ENCODE measurements around the gene PLPP6. TPM values are rescaled to one million over a fixed set of nuclear protein-coding genes. Genes with fewer than 3 reads are reported as not detected.

PLPP6 gene
- total and polyA plus RNA-seq, 2 of the 13 experiments (the other 11 are each of a cell fraction or from before 2014, with no cell fraction given) = 12.1 to 15.5 TPM

DNA sequence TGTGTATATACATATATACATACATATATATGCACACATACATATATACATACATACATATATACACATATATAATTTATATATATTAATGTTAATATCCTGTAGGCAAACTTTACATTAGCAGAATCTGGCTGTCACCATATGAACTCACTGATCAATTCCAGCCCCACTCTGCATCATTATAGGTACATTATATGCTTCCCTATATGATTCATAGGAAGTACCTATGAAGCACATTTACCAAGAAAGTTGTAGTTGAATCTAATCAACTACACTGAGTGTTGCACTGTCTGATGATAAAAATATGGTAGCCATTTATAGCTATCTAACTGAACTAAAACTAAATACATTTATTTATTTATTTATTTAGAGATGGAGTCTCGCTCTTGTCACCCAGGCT is 9.6 kb downstream of the PLPP6 start:
- intact Hi-C loops (cut with micrococcal nuclease; ENCODE audit: unreplicated experiment) = no loop called here
- no peak overlapping the region for H3K4me3 ChIP-seq (replicated peaks in 1 of 3; ENCODE audit: insufficient read depth in 1 of 3, low read depth in 2 of 3, low read length in 3 of 3)

More for the DNA sequence above, 9.6 kb downstream of the PLPP6 start:
- no peaks in the 10 kb centered on the region for H3K9me3 ChIP-seq (ENCODE audit: low read length)
- TF ChIP-seq RBAK (CRISPR knock-in tag; IDR thresholded peaks at IDR 0.05) (no peak), ZBTB37 (CRISPR knock-in tag; IDR thresholded peaks at IDR 0.05) (no peak), JUND (CRISPR knock-in tag; IDR thresholded peaks at IDR 0.05) (no peak), E2F1 (CRISPR knock-in tag; IDR thresholded peaks at IDR 0.05) (no peak), ZNF644 (CRISPR knock-in tag; IDR thresholded peaks at IDR 0.05; ENCODE audit: low read depth) (no peak), CCDC6 (CRISPR knock-in tag; IDR thresholded peaks at IDR 0.05) (no peak), RXRB (CRISPR knock-in tag; IDR thresholded peaks at IDR 0.05; ENCODE audit: borderline replicate concordance) (no peak), ZNF34 (CRISPR knock-in tag; IDR thresholded peaks at IDR 0.05; ENCODE audit: borderline replicate concordance) (no peak), THAP11 (CRISPR knock-in tag; IDR thresholded peaks at IDR 0.05) (no peak), ATF7 (IDR thresholded peaks at IDR 0.05) (no peak), ATF7 (CRISPR knock-in tag; IDR thresholded peaks at IDR 0.05) (no peak), HDAC1 (CRISPR knock-in tag; IDR thresholded peaks at IDR 0.05) (no peak), MED13 (CRISPR knock-in tag; IDR thresholded peaks at IDR 0.05) (no peak), ZNF792 (CRISPR knock-in tag; IDR thresholded peaks at IDR 0.05) (no peak), CENPT (CRISPR knock-in tag; IDR thresholded peaks at IDR 0.05; ENCODE audit: low read depth) (no peak), ZNF839 (CRISPR knock-in tag; IDR thresholded peaks at IDR 0.05; ENCODE audit: borderline replicate concordance) (no peak), GABPB1 (CRISPR knock-in tag; IDR thresholded peaks at IDR 0.05) (no peak)
- TF ChIP-seq, protein P1, sequence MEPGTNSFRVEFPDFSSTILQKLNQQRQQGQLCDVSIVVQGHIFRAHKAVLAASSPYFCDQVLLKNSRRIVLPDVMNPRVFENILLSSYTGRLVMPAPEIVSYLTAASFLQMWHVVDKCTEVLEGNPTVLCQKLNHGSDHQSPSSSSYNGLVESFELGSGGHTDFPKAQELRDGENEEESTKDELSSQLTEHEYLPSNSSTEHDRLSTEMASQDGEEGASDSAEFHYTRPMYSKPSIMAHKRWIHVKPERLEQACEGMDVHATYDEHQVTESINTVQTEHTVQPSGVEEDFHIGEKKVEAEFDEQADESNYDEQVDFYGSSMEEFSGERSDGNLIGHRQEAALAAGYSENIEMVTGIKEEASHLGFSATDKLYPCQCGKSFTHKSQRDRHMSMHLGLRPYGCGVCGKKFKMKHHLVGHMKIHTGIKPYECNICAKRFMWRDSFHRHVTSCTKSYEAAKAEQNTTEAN (CRISPR knock-in tag; conservative IDR thresholded peaks at IDR 0.05) = no peak
- TF ChIP-seq, protein P2, sequence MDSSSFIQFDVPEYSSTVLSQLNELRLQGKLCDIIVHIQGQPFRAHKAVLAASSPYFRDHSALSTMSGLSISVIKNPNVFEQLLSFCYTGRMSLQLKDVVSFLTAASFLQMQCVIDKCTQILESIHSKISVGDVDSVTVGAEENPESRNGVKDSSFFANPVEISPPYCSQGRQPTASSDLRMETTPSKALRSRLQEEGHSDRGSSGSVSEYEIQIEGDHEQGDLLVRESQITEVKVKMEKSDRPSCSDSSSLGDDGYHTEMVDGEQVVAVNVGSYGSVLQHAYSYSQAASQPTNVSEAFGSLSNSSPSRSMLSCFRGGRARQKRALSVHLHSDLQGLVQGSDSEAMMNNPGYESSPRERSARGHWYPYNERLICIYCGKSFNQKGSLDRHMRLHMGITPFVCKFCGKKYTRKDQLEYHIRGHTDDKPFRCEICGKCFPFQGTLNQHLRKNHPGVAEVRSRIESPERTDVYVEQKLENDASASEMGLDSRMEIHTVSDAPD (CRISPR knock-in tag; IDR thresholded peaks at IDR 0.05) = no peak
- ChIA-PET CTCF (ENCODE audit: low intra/inter-chr PET ratio, low total read pairs) (no interaction called here), POLR2A (no interaction called here)
- H2AFZ ChIP-seq (ENCODE audit: low read length) = no peak overlapping the region
- DNase-seq (ENCODE audit: low spot score) (no peak), FAIRE-seq (no peak), ATAC-seq (no peak)
- H3K79me2 ChIP-seq (ENCODE audit: insufficient read depth, low read length) = no peaks in the 10 kb centered on the region
- no peak overlapping the region for H3K27ac ChIP-seq (ENCODE audit: extremely low read length, insufficient read depth, low read length)
- WGBS (ENCODE audit: low lambda C conversion rate) = 93% methylated on average over 1 of the region's 1 CpG
- H3K36me3 ChIP-seq (replicated peaks in 1 of 2; ENCODE audit: control insufficient read depth in 1 of 2, insufficient read depth in 2 of 2, low read length in 2 of 2) = no peaks in the 10 kb centered on the region
- in situ Hi-C loops (cut with HindIII; ENCODE audit: extremely low pct_ligation_motif_present, low pct_unique_long_range_greater_than_20kb) = no loop called here
- no peak overlapping the region for H3K4me2 ChIP-seq (ENCODE audit: low read depth, low read length)
- H3K9ac ChIP-seq (ENCODE audit: insufficient read depth, low read depth, low read length) = no peak overlapping the region
- H3K27me3 ChIP-seq (ENCODE audit: control insufficient read depth in 1 of 2, insufficient read depth in 2 of 2, low read length in 2 of 2) = no peaks in the 10 kb centered on the region
- no TSS peak for BruUV-seq (replicated peaks)
- peaks cover 14% of the 10 kb centered on the region for H3K4me1 ChIP-seq (ENCODE audit: insufficient read depth, low read length)
- H4K20me1 ChIP-seq (ENCODE audit: insufficient read depth, low read length) = no peaks in the 10 kb centered on the region

All from HepG2 (cell line).